Activated gamma-delta T cell treated with anti-CD3 and anti-CD28 coated beads, Interleukin-2, amount 50 U/mL, for 16 hours (primary cell): ENCODE data around the gene ZNF48.
A peak's percentile ranks its signal among the peaks of the same experiment; 100 is the strongest.

Experiments
- DNase-seq: peaks from one replicate; pipeline ENCODE4 v3.0.0-alpha.2; 2020; ENCODE audit warnings: low read depth

ZNF48 gene

DNA sequence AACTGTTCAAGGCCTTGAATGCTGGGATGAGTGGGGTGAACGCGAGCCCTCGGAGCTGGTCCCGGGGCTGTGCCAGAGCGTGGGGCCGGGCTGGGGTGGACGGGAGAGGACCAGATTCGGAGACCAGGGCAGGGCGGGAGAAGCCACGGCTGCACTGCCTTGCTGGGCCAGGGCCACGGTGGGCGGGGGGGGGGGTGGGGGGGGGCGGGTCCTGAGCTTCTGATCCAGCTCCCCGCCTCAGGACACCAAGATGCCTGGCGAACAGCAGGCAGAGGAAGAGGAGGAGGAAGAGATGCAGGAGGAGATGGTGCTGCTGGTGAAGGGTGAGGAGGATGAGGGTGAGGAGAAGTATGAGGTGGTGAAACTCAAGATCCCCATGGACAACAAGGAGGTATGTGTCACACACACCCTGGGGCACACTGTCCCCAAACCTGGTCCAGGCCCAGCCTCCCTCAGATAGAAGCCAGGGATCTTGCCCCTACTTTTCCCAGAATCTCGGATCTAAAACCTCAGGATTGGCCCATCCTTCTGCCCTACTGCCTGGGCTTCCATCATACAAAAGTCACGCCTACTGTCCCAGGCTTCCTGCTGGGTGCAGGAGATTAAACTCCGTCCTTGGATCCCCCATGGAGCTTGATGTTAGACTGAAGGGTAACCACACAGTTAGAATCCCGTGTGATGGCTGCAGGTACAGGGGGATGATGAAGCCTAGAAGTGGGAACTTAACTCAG, 12.7 kb downstream of the ZNF48 start:
- no peak for DNase-seq

DNA sequence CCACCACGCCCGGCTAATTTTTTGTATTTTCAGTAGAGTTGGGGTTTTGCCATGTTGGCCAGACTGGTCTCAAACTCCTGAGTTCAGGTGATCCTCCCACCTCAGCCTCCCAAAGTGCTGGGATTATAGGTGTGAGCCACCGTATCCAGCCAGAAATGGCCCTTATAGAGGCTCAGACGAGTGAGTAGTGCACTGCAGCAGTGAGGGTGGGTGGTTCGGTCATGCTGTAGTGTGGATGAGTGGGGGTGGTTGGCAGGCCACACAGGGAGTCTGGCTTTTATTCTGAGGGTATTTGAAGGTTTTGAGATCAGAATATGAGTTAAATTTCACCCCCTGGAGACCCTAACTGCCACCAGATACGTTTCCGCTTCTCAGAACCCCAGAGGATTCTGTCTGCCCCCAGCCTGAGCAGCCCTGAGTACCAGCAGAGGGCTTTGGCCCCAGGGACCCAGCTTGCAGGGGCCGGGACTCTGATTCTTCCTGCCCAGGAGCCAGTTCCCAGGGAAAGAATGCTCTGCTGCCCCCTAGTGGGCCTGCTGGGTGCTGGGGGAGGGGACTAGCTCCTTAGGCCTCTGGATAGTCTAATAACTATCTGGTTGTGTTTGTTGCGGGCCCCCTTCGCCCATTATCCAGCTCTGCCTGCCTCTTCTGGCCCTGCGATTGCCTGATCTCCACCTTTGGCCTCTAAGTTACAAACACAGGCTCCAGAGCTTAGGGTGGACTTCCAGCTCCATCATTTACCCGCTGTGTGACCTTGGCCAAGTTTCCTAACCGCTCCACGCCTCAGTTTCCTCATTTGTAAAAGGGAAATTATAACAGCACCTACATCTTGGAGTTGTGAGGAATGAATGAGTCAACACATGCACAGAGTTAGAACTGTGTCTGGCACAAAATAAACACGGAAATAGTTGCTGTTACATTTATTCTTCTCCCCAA, 14.2 kb downstream of the ZNF48 start:
- peak; percentile 93 for DNase-seq

DNA sequence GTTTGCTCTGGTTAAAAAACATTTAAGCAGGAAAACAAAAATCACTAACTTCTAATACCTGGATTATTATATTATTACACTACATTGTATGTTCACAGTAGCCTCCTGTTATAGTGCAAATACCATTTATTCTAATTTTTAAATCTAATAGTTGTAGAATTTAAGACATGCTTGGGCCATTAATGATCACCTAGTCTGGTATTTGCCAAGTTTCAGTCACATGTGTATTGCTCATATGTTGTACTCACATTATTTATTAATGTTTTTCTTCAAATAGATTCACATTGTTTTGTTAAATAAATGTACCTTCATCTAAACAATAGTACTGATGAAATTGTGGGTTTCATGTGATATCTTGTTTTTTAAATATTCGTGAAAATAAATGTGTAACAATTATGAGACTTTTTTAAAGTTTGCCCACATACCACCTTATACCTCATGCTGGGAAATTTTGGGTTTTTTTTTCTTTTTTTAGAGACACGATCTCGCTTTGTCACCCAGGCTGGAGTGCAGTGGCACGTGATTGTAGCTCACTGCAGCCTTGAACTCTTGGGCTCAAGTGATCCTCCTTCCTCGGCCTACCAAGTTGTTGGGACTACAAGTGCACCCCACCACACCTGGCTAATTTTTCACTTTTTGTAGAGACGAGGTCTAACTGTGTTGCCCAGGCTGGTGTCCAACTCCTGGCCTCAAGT, 18.0 kb downstream of the ZNF48 start:
- DNase-seq = no peak

DNA sequence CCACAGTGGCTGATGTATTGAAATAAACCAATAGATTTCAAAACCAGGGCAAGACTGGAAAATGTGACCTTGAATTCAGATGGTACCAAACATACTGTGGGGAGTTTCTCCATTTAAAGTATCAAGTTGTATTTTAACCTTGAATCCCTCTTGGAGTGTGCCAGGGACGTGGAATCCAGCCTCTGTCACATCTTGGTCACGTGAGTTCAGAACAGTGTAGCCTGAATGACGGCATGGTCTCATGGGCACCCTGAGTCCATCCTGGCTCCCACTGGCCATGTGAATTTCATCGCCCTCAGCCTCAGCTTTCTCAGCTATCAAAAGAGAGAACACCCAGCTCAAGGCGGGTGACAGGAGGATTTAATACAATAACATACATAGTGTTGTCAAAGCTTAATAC, 18.9 kb downstream of the ZNF48 start:
- DNase-seq = no peak

DNA sequence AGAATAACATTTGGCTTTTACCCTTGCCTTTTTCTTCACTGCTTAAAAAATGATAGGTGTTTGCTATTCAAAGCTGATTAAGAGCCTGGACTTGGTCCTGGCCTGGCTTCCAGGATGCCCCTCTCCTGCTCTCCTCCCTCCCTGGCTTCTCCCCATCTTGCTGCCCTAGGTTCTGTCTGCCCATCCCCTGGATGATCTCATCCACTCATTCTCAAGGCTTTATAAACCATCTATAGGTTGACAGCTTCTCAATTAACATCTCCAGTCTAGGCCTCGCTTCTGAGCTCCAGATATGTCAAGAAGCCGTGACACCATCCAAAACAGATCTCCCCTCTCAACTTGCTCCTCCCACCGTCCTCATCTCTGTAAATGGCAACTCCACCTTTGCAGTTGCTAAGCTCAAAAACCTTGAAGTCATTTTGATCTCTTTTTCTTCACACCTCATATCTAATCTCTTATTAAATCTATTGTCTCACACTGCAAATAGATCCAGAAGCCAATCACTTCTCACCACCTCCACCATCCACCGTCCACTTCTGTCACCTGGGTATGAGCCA, 20.9 kb downstream of the ZNF48 start:
- no peak for DNase-seq

DNA sequence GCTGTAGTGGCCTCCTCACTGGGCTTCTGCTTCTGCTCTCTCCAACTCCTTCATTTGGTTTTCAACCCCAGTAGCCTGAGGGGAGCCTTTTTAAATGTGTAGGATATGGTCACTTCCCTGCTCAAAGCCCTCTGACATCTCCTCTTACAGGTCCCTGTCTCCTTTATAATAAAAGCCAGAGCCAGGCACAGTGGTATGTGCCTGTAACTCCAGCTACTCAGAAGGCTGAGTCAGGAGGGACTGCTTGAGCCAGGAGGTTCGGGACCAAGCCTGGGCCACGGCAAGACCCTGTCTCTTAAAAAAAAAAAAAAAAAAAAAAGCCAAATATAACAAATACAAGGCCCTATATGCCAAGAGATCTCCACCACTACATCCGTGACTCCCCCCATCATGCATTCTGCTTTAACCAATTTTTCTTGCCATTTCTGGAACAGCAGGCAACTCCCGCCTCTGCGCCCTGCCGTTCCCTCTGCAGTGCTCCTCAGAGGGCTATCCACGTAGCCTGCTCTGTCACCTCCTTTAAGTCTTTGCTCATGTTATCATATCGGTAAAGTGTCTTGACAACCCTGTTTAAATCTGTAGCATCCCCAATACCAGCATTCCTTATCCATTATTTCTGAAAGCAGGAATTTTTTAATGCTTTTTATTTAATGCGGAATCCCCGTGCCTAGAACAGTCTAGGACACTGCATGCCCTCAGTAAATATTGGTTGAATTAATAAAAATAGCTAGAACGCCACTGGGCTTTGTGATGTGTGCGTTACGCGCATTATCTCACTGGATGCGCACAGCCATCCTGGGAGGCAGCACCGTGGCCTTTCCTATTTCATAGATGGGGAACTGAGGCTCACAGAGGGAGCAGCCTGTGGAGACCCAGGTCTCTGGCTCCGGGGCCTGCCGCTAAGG, 21.7 kb downstream of the ZNF48 start:
- DNase-seq = no peak

DNA sequence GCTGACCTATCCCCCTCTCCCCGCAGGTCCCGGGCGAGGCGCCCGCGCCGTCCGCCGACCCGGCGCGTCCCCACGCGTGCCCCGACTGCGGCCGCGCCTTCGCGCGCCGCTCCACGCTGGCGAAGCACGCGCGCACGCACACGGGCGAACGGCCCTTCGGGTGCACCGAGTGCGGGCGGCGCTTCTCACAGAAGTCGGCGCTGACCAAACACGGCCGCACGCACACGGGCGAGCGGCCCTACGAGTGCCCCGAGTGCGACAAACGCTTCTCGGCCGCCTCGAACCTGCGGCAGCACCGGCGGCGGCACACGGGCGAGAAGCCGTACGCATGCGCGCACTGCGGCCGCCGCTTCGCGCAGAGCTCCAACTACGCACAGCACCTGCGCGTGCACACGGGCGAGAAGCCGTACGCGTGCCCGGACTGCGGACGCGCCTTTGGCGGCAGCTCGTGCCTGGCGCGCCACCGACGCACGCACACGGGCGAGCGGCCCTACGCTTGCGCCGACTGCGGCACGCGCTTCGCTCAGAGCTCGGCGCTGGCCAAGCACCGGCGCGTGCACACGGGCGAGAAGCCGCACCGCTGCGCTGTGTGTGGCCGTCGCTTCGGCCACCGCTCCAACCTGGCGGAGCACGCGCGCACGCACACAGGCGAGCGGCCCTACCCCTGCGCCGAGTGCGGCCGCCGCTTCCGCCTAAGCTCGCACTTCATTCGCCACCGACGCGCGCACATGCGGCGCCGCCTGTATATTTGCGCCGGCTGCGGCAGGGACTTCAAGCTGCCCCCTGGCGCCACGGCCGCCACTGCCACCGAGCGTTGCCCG, 22.5 kb downstream of the ZNF48 start:
- DNase-seq = peak; percentile 71

DNA sequence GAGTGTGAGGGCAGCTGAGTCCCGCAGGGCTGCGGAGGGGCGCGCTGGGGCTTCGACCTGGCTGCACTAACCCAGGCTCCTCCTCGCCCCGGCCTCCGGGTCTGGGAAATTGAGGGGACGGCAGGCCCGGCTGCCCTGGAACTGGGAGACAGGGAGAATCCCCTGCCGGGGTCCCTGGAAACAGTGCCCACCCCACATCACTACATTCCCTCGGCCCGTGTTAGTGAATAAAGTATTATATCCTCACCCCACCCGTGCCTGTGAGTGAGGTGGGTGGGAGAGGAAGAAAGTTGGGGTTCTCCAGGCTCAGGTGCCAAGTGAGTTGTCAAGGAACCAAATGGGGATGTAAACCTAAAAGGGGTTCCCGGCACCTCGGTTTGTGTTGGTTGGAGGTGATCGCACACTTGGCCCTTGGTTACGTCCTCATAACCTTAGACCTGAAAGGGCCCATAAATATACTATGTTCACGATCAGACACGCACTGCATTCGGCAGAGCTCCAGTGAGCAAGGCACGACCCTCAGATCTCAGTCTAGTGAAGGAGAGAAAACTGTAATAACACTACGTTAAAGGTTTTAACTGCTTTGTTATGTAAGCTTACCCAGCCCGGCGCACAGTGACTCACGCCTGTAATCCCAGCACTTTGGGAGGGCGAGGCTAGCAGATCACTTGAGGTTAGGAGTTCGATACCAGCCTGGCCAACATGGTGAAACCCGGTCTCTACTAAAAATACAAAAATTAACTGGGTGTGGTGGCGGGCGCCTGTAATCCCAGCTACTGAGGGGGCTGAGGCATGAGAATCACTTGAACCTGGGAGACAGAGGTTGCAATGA, 23.3 kb downstream of the ZNF48 start:
- no peak for DNase-seq

DNA sequence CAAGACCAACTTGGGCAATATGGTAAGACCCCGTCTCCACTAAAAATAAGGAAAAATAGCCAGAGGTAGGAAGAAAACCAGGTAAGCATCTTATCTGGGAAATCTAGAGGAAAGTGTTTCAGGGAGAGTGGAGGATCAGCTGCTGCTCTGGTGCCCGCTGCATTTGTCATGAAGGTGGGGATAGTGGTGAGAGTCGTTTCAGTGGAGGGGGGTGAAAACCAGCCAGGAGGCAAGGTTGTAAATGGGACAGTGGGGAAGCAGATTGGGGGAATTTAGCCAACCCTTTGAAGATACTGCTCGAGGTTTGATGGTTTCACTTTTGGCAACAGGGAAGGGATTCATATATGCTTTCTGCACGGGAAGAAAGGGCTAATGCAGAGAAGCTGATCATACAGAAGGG, 25.8 kb downstream of the ZNF48 start:
- no peak for DNase-seq

DNA sequence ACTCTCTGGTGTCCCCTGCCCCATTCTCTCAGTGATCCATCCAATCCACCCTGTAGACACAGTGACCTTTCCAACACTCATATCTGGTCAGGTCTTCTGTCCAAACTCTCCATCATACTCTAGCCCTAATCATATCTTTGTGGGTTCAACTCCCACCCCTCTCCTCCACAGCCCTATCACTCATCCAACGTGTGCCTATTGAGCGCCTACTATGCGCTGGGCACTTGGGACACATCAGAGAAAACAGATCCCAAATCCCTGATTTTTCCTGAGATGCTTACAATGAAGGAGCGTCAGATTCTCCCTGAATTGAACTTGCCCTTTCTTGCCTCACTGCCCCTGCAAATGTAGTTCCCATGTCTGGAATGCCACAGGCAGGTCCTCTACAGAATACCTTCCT, 32.8 kb downstream of the ZNF48 start:
- DNase-seq = no peak

DNA sequence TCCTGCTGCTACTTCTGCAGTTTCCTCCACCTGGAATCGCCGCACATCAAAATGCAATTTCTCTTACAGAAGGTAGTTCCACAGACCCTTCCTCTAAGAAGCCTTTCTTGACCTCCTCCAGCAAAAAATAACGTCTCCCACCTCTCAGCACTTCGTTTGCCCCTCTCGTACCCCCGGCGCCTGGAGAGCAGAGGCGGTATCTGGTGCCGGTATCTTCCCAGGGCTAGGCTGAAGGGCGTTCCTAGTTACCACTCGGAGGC, 34.1 kb downstream of the ZNF48 start:
- no peak for DNase-seq

DNA sequence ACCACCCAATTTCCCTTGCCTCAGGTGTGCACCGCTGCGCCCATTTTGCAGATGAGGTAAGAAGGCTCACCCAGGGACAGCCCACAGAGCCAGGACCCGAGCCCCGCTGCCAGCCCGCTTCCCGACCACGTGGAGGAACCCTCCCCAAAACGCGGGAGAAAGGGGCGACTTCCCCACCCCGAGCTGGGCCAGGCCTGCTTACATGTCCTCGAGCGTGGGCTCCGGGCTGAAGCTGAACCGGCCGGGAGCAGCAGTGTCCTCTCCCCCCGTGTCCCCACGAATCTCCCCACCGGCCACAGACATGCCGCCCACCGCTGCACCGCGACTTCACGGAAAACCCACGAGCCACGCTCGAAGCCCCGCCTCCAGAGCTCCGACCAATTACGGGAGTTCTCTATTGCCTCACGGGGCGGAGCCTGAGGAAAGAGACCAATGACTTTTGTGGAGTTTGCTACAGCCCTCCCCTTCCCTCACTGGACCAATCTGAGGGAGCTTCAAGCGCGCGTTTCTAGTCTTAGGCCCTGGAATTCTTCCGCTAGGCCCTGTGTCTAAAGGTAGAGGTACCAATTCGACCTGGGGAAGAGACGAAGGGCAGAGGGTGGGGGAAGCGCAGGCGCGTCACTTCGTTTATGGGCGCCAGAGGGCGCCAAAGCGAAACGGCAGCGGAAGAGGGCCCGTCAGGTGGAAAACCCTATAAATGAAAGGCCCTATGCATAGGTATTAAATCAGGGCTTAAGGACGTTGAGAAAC, 34.6 kb downstream of the ZNF48 start, which contains the start of gene DCTPP1:
DCTPP1 (minus strand) TSS at position 353 of the 750 bp plus-strand sequence; CDS start at position 303, 50 bp downstream.
- peak; percentile 90 for DNase-seq

DNA sequence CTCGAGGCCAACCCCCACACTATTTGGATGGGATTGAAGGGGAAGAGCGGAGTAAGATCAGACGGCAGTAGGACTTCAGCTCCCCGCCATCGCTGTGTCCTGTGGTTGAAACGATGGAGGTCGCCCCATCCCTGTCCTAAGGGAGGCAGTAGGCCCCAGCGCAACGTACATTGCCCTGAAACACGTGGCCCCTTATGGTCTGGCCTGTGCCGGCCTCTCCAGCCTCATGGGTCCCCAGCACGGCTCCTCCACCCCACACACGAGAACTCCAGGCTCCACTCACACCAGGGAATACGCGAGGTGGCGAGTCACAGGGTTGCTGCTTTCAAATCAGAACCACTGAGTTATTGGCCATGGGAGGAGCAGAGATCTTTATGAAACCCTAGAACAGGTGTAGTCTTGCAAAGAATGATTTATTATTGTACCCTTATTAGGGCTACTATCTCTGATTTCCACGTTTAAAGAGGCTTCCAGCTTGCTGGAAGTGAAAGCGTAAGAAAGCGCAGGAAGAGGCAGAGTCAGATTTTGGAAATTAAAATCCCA, 35.3 kb downstream of the ZNF48 start:
- DNase-seq = no peak

DNA sequence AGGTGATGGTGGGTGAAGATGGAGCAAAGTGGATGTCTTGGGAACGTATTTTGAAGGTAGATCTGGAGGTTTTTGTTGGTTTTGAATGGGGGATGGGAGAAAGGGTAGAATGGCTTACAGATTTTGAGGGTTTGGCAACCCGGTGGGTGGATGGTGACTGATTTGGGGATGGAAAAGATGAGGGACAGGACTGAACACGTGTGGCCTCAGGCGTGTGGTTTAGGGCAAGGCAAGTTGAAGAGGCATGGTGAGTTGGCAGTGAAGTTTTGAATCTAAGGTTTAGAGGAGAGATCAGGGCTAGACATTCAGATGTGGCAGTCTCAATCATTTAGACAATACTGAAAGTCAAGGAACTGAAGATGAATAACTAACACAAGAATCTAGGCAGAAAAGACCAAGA, 39.6 kb downstream of the ZNF48 start:
- no peak for DNase-seq

DNA sequence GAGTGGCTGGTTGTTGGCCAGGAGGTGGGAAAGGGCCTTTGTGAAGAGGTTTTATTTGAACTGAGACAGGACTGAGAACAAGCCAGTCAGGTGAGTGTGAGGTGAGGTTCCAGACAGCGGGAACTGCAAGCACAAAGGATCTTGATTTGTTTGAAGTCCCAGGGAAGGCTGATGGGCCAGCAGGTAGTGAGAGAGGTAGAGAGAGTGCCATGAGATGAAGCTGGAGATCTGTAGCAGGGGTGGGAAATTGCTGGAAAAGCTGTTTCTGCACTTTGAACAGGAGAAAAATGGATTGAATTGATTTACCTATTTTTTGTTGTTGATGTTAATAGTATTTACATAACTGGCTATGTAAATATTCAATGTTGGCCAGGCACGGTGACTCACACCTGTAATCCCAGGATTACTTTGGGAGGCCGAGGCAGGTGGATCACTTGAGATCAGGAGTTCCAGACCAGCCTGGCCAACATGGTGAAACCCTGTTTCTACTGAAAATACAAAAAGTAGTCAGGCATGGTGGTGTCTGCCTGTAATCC, 42.4 kb downstream of the ZNF48 start:
- no peak for DNase-seq

DNA sequence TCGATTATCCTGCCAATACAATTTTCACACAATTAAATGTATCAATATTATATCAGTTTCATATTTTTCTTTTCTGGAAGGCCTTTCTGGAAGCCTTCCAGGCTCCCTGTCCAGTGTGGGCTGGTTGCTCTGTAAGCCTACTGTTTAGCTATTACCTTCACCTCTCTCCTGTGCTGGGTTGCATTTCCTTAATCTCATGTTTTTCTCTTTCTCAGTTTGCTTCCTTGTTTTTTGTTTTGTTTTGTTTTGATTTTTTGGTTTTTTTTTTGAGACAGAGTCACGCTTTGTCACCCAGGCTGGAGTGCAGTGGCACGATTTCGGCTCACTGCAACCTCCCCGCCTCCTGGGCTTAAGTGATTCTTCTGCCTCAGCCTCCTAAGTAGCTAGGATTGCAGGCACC, 43.6 kb downstream of the ZNF48 start:
- DNase-seq = no peak

DNA sequence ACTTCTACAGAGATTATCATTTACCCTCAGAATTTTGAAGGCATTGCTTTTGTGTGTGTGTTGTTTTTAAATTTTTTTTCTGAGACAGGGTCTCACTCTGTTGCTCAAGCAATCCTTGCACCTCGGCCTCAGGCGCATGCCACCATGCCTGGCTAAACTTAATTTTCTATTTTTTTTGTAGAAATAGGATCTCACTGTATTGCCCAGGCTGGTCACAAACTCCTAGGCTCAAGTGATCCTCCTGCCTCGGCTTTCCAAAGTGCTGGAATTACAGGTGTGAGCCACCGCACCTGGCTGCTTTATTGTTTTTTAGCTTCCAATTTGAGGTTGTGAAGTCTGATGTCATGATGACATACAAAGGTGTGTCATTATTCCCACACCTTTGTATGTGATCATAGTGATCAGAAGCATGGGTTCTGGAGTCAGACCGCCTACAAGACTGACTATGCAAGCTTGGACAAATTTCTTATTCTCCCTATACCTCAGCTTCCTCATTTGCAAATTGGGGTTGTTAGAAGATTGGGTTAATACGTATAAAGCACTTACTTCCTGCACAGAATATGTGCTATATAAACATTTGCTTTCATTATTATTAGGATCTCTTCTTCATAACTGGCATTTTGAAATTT, 44.6 kb downstream of the ZNF48 start:
- no peak for DNase-seq

DNA sequence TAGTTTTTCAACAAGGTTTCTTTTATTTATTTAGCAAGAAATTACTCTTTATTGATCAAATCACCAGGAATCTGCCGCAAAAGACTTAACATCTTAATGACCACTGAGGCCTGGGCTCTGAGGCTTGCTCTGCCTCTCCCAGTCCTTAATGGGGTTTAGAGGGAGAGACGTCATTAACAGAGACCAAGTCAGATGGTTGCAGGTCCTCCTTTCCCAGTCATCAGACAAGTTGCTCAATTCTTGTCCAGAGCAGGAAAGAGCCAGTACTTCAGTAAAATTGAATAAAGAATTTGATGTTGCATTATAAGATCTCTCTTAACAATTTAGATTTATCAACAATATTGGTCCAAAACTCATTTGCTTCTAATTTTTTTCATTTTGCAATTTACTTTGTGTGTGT, 48.4 kb downstream of the ZNF48 start:
- no peak for DNase-seq
